ENCODE measurements around the gene VSIG4. TPM values are rescaled to one million over a fixed set of nuclear protein-coding genes. Genes with fewer than 3 reads are reported as not detected.

Gene VSIG4
- total and polyA plus RNA-seq, 2 of the 8 experiments (the other 6 are each of a cell fraction or from before 2014, with no cell fraction given), result not detected

MicroRNA genes within 50 kb of the gene (microRNA counts, 767-probe panel; counts per million panel counts)
- microRNA hsa-miR-223-3p, result 879 counts per million, percentile 95 among the panel's probes with 10 or more counts

Other genes starting within 250 kb of the VSIG4 start
- 41.4 and 46.2 TPM in 2 replicates for gene HEPH, start 124.2 kb upstream of the VSIG4 start, total RNA-seq (2021; fragmentation: NEBNext Ultra II Directional; extraction: Animal tissue kit (Norgen Biotek cat#: 25700))
- gene HEPH, start 124.2 kb upstream of the VSIG4 start, polyA plus RNA-seq (2011; rRNA removed), result 20.2 and 27.4 TPM in 2 replicates

Data from H1 (cell line).